Left ventricle myocardium inferior (tissue), 1 donor: ENCODE measurements around the gene EFCAB8. TPM values are rescaled to one million over a fixed set of nuclear protein-coding genes. Genes with fewer than 3 reads are reported as not detected.

Experiments used
- DNase-seq: peaks from one replicate; pipeline ENCODE4 v3.0.0-alpha.2; 2020
- H3K27ac ChIP-seq: fragments of 200-600 bp; replicated peaks from 2 replicates; pipeline ENCODE4 v1.8.0; 2021
- H3K27me3 ChIP-seq: fragments of 200-600 bp; 2 replicates; pipeline ENCODE4 v1.8.0; 2021; ENCODE audit warnings: low read depth
- H3K36me3 ChIP-seq: fragments of 200-600 bp; 2 replicates; pipeline ENCODE4 v1.8.0; 2021
- H3K4me1 ChIP-seq: fragments of 200-600 bp; 2 replicates; pipeline ENCODE4 v1.8.0; 2021
- H3K4me3 ChIP-seq: fragments of 200-600 bp; 2 replicates; pipeline ENCODE4 v1.8.0; 2021; ENCODE audit warnings: mild to moderate bottlenecking, moderate library complexity
- H3K9me3 ChIP-seq: fragments of 200-600 bp; replicated peaks from 2 replicates; pipeline ENCODE4 v1.8.0; 2021
- CTCF ChIP-seq: fragments of 200-600 bp; IDR thresholded peaks from 2 replicates; pipeline ENCODE4 v1.8.0; 2021; ENCODE audit warnings: antibody characterized with exemption, mild to moderate bottlenecking, borderline replicate concordance
- intact Hi-C: fragments of 100-400 bp; cut with micrococcal nuclease; formaldehyde crosslinking; loops from one replicate; pipeline ENCODE4 v1.11.0; 2022
- total RNA-seq: library from RNA; stranded (reverse); fragmentation: NEBNext Ultra II Directional; extraction: Animal tissue kit (Norgen Biotek cat#: 25700); gene quantifications from one replicate; pipeline ENCODE4 v1.2.1, GENCODE V29; 2021
- donor health status: DM: no; HTN: yes; CAD: no; lungs with severe emphysema.

Gene EFCAB8
- total RNA-seq, 1 donor from 2014 or later = not detected

DNA sequence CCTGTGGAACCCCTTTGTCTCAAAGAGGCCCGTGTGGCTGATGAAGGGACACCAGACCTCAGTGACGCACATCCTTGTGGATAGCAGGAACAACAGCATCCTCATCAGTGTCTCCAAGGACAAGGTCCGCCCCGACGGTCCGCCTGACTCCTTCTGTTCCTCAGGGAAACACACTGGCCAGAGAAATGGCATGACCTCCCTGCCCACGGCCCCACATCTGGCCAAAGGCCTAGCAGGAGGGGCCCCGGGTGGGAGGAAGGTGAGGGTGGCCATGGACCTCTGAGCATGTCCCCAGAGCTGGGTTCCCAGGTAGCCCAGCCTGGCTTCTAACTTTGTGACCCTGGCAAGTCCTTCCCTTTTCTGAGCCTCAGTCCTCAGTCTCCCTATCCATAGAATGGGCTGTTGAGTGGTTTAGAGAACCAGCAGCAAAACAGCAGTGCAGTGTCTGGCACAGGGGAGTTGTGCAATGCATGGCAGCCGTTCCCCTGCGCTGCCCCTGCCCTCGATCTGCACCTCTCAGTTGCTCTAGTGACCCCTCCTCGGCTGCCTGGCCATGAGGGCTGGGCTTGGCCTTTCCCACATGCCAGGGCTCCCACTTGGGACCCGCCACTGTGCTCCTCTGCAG lies 48.3 kb downstream of the EFCAB8 start:
- H3K4me1 ChIP-seq = peaks cover 7% of the 10 kb centered on the region
- no peak for DNase-seq
- intact Hi-C loops = no loop called here

DNA sequence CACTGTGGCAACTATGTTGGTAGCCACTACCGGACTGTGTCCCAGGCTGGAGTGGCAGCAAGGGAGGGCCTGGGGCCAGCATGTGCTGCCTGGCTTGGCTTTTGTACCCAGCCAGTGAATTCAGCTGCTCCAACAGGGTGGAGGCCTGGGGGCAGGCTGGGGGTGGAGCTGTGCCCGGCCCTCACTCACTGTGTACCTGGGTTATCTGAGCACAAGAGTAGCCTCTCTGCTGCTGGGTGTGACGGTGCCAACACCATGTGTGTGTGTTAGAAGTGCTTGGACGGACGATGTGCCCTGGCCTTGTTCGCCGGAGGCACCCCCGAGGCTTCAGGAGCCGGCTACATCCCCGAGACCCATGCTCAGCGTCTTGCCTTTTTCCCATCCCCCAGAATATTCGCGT lies 49.2 kb downstream of the EFCAB8 start:
- no peak overlapping the region for H3K27ac ChIP-seq
- H3K4me1 ChIP-seq = peaks cover 7% of the 10 kb centered on the region
- H3K4me3 ChIP-seq = no peak overlapping the region
- intact Hi-C loops = no loop called here
- DNase-seq = peak; percentile 26
- H3K27me3 ChIP-seq = no peaks in the 10 kb centered on the region
- H3K9me3 ChIP-seq = no peaks in the 10 kb centered on the region
- no peaks in the 10 kb centered on the region for H3K36me3 ChIP-seq
- no peak for TF ChIP-seq CTCF

More for the DNA sequence above, 48.3 kb downstream of the EFCAB8 start:
- Histone ChIP-seq H3K27me3 (no peaks in the 10 kb centered on the region), H3K9me3 (no peaks in the 10 kb centered on the region), H3K27ac (no peak overlapping the region), H3K4me3 (no peak overlapping the region), H3K36me3 (no peaks in the 10 kb centered on the region)
- TF ChIP-seq CTCF = no peak

- TF ChIP-seq CTCF = no peak
- H3K4me3 ChIP-seq = no peak overlapping the region
- no peaks in the 10 kb centered on the region for H3K36me3 ChIP-seq
- intact Hi-C loops = no loop called here
- no peak for DNase-seq
- H3K9me3 ChIP-seq = no peaks in the 10 kb centered on the region
- no peak overlapping the region for H3K27ac ChIP-seq
- H3K4me1 ChIP-seq = peaks cover 7% of the 10 kb centered on the region
- no peaks in the 10 kb centered on the region for H3K27me3 ChIP-seq
These were observed 49.9 kb downstream of the EFCAB8 start for GRCh38 chr20:32908334-32909292.

- intact Hi-C loops = no loop called here
- no peak for TF ChIP-seq CTCF
- Histone ChIP-seq H3K4me3 (no peak overlapping the region), H3K4me1 (peaks cover 7% of the 10 kb centered on the region), H3K36me3 (no peaks in the 10 kb centered on the region), H3K9me3 (no peaks in the 10 kb centered on the region), H3K27ac (no peak overlapping the region), H3K27me3 (no peaks in the 10 kb centered on the region)
- no peak for DNase-seq
These were observed 50.7 kb downstream of the EFCAB8 start for GRCh38 chr20:32909451-32909850.

DNA sequence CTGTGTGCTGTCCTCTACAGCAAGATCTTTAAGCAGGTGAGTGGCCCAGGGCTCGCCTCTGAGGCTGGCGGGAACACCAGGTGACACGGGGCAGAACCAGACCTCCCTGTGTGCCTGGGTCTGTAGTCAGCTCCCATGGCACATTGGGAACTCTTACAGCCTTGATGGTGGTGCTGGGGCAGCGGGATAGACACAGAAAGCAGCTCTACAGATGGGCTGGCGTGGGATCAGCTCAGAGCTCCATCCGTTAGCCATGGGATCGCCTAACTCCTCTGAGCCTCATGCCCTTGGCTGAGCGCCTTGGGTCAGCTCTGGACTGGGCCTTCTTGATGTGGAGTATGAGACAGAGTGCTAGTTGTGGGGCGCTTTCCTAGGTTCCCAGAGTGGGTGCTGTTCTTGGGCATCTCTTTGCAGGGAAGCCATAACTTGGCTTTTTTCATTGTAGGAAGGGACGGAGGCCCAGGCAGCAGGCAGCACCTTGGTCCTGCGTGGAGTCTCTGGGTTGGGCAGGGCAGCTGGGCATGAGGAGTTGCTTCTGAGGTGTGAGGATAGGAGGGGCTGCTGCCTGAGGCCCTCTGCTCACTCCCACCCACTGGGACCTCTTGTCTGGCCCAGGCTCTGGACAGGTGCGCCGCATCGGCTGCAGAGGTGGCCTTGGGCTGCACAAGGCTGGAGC lies 51.3 kb downstream of the EFCAB8 start:
- no peaks in the 10 kb centered on the region for H3K27me3 ChIP-seq
- no peak overlapping the region for H3K27ac ChIP-seq
- intact Hi-C loops = no loop called here
- no peak for DNase-seq
- peaks cover 5% of the 10 kb centered on the region for H3K9me3 ChIP-seq
- no peak overlapping the region for H3K4me3 ChIP-seq
- H3K36me3 ChIP-seq = no peaks in the 10 kb centered on the region
- H3K4me1 ChIP-seq = peaks cover 7% of the 10 kb centered on the region
- no peak for TF ChIP-seq CTCF
